MM.1S (cell line): Measurements from ENCODE around the gene CDKN2C.

ENCODE experiments used
- DNase-seq: peaks from one replicate; pipeline ENCODE4 v3.0.0-alpha.2; 2015
- H2AFZ ChIP-seq: fragments of 300-600 bp; sonication (generic); 2 replicates; pipeline ENCODE4 v1.6.0; 2016; ENCODE audit warnings: antibody characterized with exemption, low read length
- H3F3A ChIP-seq: fragments of 300-600 bp; sonication (generic); 2 replicates; pipeline ENCODE4 v1.6.1; 2016; ENCODE audit warnings: mild to moderate bottlenecking, antibody characterized with exemption, low read length, moderate library complexity, mixed read lengths; ENCODE audit not compliant: insufficient read depth
- H3K27ac ChIP-seq: fragments of 300-600 bp; sonication (generic); 2 replicates; pipeline ENCODE4 v1.5.1; 2016; ENCODE audit warnings: mild to moderate bottlenecking, low read length
- H3K27me3 ChIP-seq: fragments of 300-600 bp; sonication (generic); replicated peaks from 2 replicates; pipeline ENCODE4 v1.6.0; 2016; ENCODE audit warnings: low read length; ENCODE audit not compliant: insufficient read depth
- H3K36me3 ChIP-seq: fragments of 300-600 bp; sonication (generic); replicated peaks from 2 replicates; pipeline ENCODE4 v1.6.1; 2016; ENCODE audit warnings: mild to moderate bottlenecking, low read length, mixed read lengths; ENCODE audit not compliant: insufficient read depth
- H3K4me1 ChIP-seq: fragments of 300-600 bp; sonication (generic); 2 replicates; pipeline ENCODE4 v1.6.1; 2016; ENCODE audit warnings: low read length, mixed read lengths
- H3K4me2 ChIP-seq: fragments of 300-600 bp; sonication (generic); 2 replicates; pipeline ENCODE4 v1.6.0; 2016; ENCODE audit warnings: low read depth, low read length
- H3K4me3 ChIP-seq: fragments of 300-600 bp; sonication (generic); 2 replicates; pipeline ENCODE4 v1.5.1; 2016; ENCODE audit warnings: low read length, mixed read lengths
- H3K79me2 ChIP-seq: fragments of 300-600 bp; sonication (generic); 2 replicates; pipeline ENCODE4 v1.6.1; 2016; ENCODE audit warnings: mixed run types, low read length, mixed read lengths
- H3K9ac ChIP-seq: fragments of 300-600 bp; sonication (generic); 2 replicates; pipeline ENCODE4 v1.6.1; 2016; ENCODE audit warnings: low read length, mixed read lengths
- H3K9me2 ChIP-seq: fragments of 300-600 bp; sonication (generic); replicated peaks from 2 replicates; pipeline ENCODE4 v1.6.1; 2016; ENCODE audit warnings: mild to moderate bottlenecking, low read length, mixed read lengths; ENCODE audit not compliant: insufficient read depth
- H3K9me3 ChIP-seq: fragments of 300-600 bp; sonication (generic); replicated peaks from 2 replicates; pipeline ENCODE4 v1.6.1; 2016; ENCODE audit warnings: mild to moderate bottlenecking, low read length, mixed read lengths; ENCODE audit not compliant: insufficient read depth
- H4K20me1 ChIP-seq: fragments of 300-600 bp; sonication (generic); 2 replicates; pipeline ENCODE4 v1.6.1; 2016; ENCODE audit warnings: mild to moderate bottlenecking, low read length, moderate library complexity, mixed read lengths; ENCODE audit not compliant: insufficient read depth
- CTCF ChIP-seq: fragments of 300-600 bp; sonication (generic); IDR thresholded peaks from 2 replicates; pipeline ENCODE4 v1.5.1; 2016; ENCODE audit warnings: antibody characterized with exemption, low read length, mixed read lengths
- EZH2 ChIP-seq: fragments of 300-600 bp; sonication (generic); optimal IDR thresholded peaks from 2 replicates; pipeline ENCODE3; 2017; ENCODE audit warnings: low read depth, mild to moderate bottlenecking, antibody characterized with exemption, low read length, mixed read lengths
- EZH2phosphoT487 ChIP-seq: fragments of 300-600 bp; sonication (generic); IDR thresholded peaks from 2 replicates; pipeline ENCODE4 v1.6.1; 2018; ENCODE audit warnings: antibody characterized with exemption, low read length

CDKN2C gene

GRCh38 chr1:50983219-50983802 is 13.3 kb downstream of the CDKN2C start:
- Histone ChIP-seq H3K27me3 (no peaks in the 10 kb centered on the region), H3K9ac (no peak overlapping the region), H3K9me3 (no peaks in the 10 kb centered on the region), H3K27ac (no peak overlapping the region), H3K9me2 (no peaks in the 10 kb centered on the region), H3K4me3 (no peak overlapping the region), H3K36me3 (no peaks in the 10 kb centered on the region), H3K79me2 (no peaks in the 10 kb centered on the region), H3K4me1 (no peaks in the 10 kb centered on the region), H3K4me2 (no peak overlapping the region), H3F3A (no peaks in the 10 kb centered on the region), H2AFZ (no peak overlapping the region), H4K20me1 (no peaks in the 10 kb centered on the region)
- TF ChIP-seq EZH2 = no peak
- TF ChIP-seq EZH2phosphoT487 = no peak
- TF ChIP-seq CTCF = no peak
- no peak for DNase-seq

DNA sequence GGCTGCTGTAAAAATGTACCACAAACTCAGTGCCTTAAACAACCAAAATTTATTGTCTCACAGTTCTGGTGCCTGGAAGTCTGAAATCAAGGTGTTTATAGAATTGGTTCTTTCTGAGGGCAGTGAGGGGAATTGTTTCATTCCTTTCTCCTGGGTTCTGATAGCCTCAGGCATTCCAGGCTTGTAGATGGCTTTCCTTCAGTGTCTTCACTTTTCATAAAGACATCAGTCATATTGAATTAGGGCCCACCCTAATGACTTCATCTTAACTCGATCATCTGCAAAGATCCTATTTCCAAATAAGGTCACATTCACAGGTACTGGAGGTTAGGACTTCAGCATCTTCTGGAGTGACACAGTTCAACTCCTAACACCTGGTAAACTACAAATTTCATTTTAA is 15.0 kb downstream of the CDKN2C start:
- no peak overlapping the region for H3K4me3 ChIP-seq
- no peaks in the 10 kb centered on the region for H3F3A ChIP-seq
- no peak overlapping the region for H2AFZ ChIP-seq
- no peaks in the 10 kb centered on the region for H4K20me1 ChIP-seq
- H3K4me2 ChIP-seq = no peak overlapping the region
- TF ChIP-seq EZH2phosphoT487 (no peak), EZH2 (no peak), CTCF (no peak)
- no peak for DNase-seq
- no peaks in the 10 kb centered on the region for H3K9me3 ChIP-seq
- H3K27me3 ChIP-seq = no peaks in the 10 kb centered on the region
- no peaks in the 10 kb centered on the region for H3K79me2 ChIP-seq
- H3K4me1 ChIP-seq = no peaks in the 10 kb centered on the region
- no peaks in the 10 kb centered on the region for H3K36me3 ChIP-seq
- no peak overlapping the region for H3K9ac ChIP-seq
- H3K9me2 ChIP-seq = no peaks in the 10 kb centered on the region
- no peak overlapping the region for H3K27ac ChIP-seq

DNA sequence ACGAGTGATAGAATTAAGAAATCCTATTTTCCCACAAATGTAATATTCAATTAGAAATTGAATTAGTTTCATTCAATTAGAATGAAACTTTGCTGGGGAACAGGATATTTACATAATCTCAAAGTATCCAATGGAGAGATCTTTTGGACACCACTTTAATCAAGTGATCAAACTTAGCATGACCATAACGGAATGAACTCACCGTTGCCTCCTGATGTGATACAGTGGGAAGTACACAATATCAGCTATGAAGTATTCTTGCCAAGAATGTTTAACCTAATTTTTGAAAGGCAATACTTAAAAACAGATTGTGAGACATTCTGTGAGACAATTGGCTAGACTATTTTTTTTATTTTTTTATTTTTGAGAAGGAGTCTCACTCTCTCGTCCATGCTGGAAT is 16.6 kb downstream of the CDKN2C start:
- no peak for DNase-seq
- Histone ChIP-seq H3K4me2 (no peak overlapping the region), H3K79me2 (no peaks in the 10 kb centered on the region)

More for the DNA sequence above, 16.6 kb downstream of the CDKN2C start:
- no peak for TF ChIP-seq EZH2
- no peak for TF ChIP-seq CTCF
- no peak for TF ChIP-seq EZH2phosphoT487
- Histone ChIP-seq H3K9ac (no peak overlapping the region), H3F3A (no peaks in the 10 kb centered on the region), H4K20me1 (no peaks in the 10 kb centered on the region), H3K36me3 (no peaks in the 10 kb centered on the region), H3K4me3 (no peak overlapping the region), H3K9me3 (no peaks in the 10 kb centered on the region), H3K27ac (no peak overlapping the region), H2AFZ (no peak overlapping the region), H3K9me2 (no peaks in the 10 kb centered on the region), H3K4me1 (no peaks in the 10 kb centered on the region), H3K27me3 (no peaks in the 10 kb centered on the region)
